ENCODE results near the gene KCMF1.

Gene KCMF1

GRCh38 chr2:84980263-84980983, 9.5 kb downstream of the KCMF1 start:
- no peak for DNase-seq (ENCODE audit: low read depth, low spot score)

- no peak for DNase-seq (ENCODE audit: low read depth, low spot score)
Observed at GRCh38 chr2:84986018-84986417, 15.1 kb downstream of the KCMF1 start.

GRCh38 chr2:84989422-84989821, 18.5 kb downstream of the KCMF1 start:
- DNase-seq (ENCODE audit: low read depth, low spot score) = no peak

- DNase-seq (ENCODE audit: low read depth, low spot score) = no peak
Observed at GRCh38 chr2:84989927-84990326, 19.0 kb downstream of the KCMF1 start.

GRCh38 chr2:84991404-84992160, 20.6 kb downstream of the KCMF1 start:
- DNase-seq (ENCODE audit: low read depth, low spot score) = no peak

GRCh38 chr2:84995826-84996225, 24.9 kb downstream of the KCMF1 start:
- DNase-seq (ENCODE audit: low read depth, low spot score) = no peak

- DNase-seq (ENCODE audit: low read depth, low spot score) = no peak
Observed at GRCh38 chr2:84996909-84997308, 25.9 kb downstream of the KCMF1 start.

GRCh38 chr2:84999553-84999955, 28.6 kb downstream of the KCMF1 start:
- no peak for DNase-seq (ENCODE audit: low read depth, low spot score)

GRCh38 chr2:85001595-85001994, 30.6 kb downstream of the KCMF1 start:
- no peak for DNase-seq (ENCODE audit: low read depth, low spot score)

- DNase-seq (ENCODE audit: low read depth, low spot score) = no peak
Observed at GRCh38 chr2:85002534-85002933, 31.6 kb downstream of the KCMF1 start.

GRCh38 chr2:85008252-85008651, 37.3 kb downstream of the KCMF1 start:
- no peak for DNase-seq (ENCODE audit: low read depth, low spot score)

- no peak for DNase-seq (ENCODE audit: low read depth, low spot score)
Observed at GRCh38 chr2:85009019-85009618, 38.2 kb downstream of the KCMF1 start.

- no peak for DNase-seq (ENCODE audit: low read depth, low spot score)
Observed at GRCh38 chr2:85010404-85010803, 39.4 kb downstream of the KCMF1 start.

- DNase-seq (ENCODE audit: low read depth, low spot score) = no peak
Observed at GRCh38 chr2:85011098-85011497, 40.1 kb downstream of the KCMF1 start.

- DNase-seq (ENCODE audit: low read depth, low spot score) = no peak
Observed at GRCh38 chr2:85011747-85012146, 40.8 kb downstream of the KCMF1 start.

GRCh38 chr2:85012431-85012830, 41.5 kb downstream of the KCMF1 start:
- no peak for DNase-seq (ENCODE audit: low read depth, low spot score)

- DNase-seq (ENCODE audit: low read depth, low spot score) = no peak
Observed at GRCh38 chr2:85012855-85013254, 41.9 kb downstream of the KCMF1 start.

GRCh38 chr2:85015653-85016360, 44.8 kb downstream of the KCMF1 start:
- DNase-seq (ENCODE audit: low read depth, low spot score) = no peak

GRCh38 chr2:85016446-85016845, 45.5 kb downstream of the KCMF1 start:
- no peak for DNase-seq (ENCODE audit: low read depth, low spot score)

GRCh38 chr2:85017411-85018048, 46.6 kb downstream of the KCMF1 start:
- DNase-seq (ENCODE audit: low read depth, low spot score) = no peak

- DNase-seq (ENCODE audit: low read depth, low spot score) = no peak
Observed at GRCh38 chr2:85018049-85018447, 47.1 kb downstream of the KCMF1 start.

- no peak for DNase-seq (ENCODE audit: low read depth, low spot score)
Observed at GRCh38 chr2:85019121-85019520, 48.2 kb downstream of the KCMF1 start.

Data from smooth muscle cell of the brain vasculature (primary cell).